ENCODE measurements around the gene PNPLA8. TPM values are rescaled to one million over a fixed set of nuclear protein-coding genes. Genes with fewer than 3 reads are reported as not detected.

PNPLA8 gene
- total and polyA plus RNA-seq, 2 of the 4 experiments (the other 2 are of a cell fraction), result 7.0 to 14.5 TPM

GRCh38 chr7:108455551-108455997 lies 70.4 kb downstream of the PNPLA8 start:
- in situ Hi-C loops (cut with MboI; ENCODE audit: low sequenced_read_pairs) (no loop called here), intact Hi-C loops (cut with micrococcal nuclease) (loop anchor here (2.0 kb wide), 1 partner anchor 41 kb away; no protein-coding TSS in a partner anchor), dilution Hi-C loops (cut with HindIII; ENCODE audit: low sequenced_read_pairs, unreplicated experiment) (no loop called here)
- no peak overlapping the region for H2BK5ac ChIP-seq (ENCODE audit: low read depth, low read length, poor library complexity, severe bottlenecking)
- H2AK5ac ChIP-seq (ENCODE audit: low read depth, low read length), result no peak overlapping the region
- H3K79me1 ChIP-seq (ENCODE audit: low read depth in 1 of 2, low read length in 2 of 2), result no peaks in the 10 kb centered on the region
- H2BK15ac ChIP-seq (ENCODE audit: low read depth, low read length), result no peak overlapping the region
- CTCF ChIA-PET, result interaction anchor here (1.0 kb wide), 1 partner anchor 273 kb away, joined by 3 read pairs; no protein-coding TSS in a partner anchor
- no peaks in the 10 kb centered on the region; the same call in 1 of the 2 replicates for H3K9me1 ChIP-seq (ENCODE audit: insufficient read depth, low read length)
- no peak overlapping the region for H2BK120ac ChIP-seq (ENCODE audit: low read depth, low read length)
- no peak overlapping the region for H2BK20ac ChIP-seq (ENCODE audit: low read depth, low read length)
- H2AFZ ChIP-seq (replicated peaks; ENCODE audit: low read length, poor library complexity), result peak overlapping the region; percentile 79
- H3K4me3 ChIP-seq (ENCODE audit: insufficient read depth, low read depth, low read length), result peak overlapping the region; percentile 43
- H2AK9ac ChIP-seq (replicated peaks; ENCODE audit: low read depth, low read length, poor library complexity), result no peak overlapping the region
- no peak overlapping the region for H4K91ac ChIP-seq (ENCODE audit: insufficient read depth, low read depth, low read length)
- H3K27me3 ChIP-seq (ENCODE audit: control insufficient read depth, insufficient read depth, low read length), result peaks cover 48% of the 10 kb centered on the region
- no peak overlapping the region for H3K14ac ChIP-seq (replicated peaks; ENCODE audit: low read depth, low read length)
- DNase-seq (no peak), ATAC-seq (ENCODE audit: low read depth) (peak; percentile 7)
- H3K4ac ChIP-seq (ENCODE audit: low read depth, low read length), result no peak overlapping the region
- POLR2A ChIA-PET (ENCODE audit: unreplicated experiment), result no interaction called here
- no peak for TF ChIP-seq RCOR1 (IDR thresholded peaks at IDR 0.05; ENCODE audit: insufficient replicate concordance, low read length)
- TF ChIP-seq RAD21 (IDR thresholded peaks at IDR 0.05; ENCODE audit: low read length), result no peak
- no peak for TF ChIP-seq MAFK (IDR thresholded peaks at IDR 0.05; ENCODE audit: low read depth, low read length)
- TF ChIP-seq ELK1 (IDR thresholded peaks at IDR 0.05; ENCODE audit: borderline replicate concordance, low read depth, low read length), result no peak
- TF ChIP-seq SMC3 (IDR thresholded peaks at IDR 0.05; ENCODE audit: low read depth, low read length), result no peak
- no peak for TF ChIP-seq CHD1 (IDR thresholded peaks at IDR 0.05; ENCODE audit: low read depth, low read length)
- no peak for TF ChIP-seq CEBPB (IDR thresholded peaks at IDR 0.05; ENCODE audit: low read depth, low read length)
- no peak for TF ChIP-seq RFX5 (IDR thresholded peaks at IDR 0.05; ENCODE audit: low read depth, low read length)
- no peak for TF ChIP-seq FOS (IDR thresholded peaks at IDR 0.05; ENCODE audit: low read depth, low read length)
- no peak for TF ChIP-seq CTCF (conservative IDR thresholded peaks at IDR 0.05; ENCODE audit: low read depth, low read length)
- no peak for TF ChIP-seq MXI1 (IDR thresholded peaks at IDR 0.05; ENCODE audit: borderline replicate concordance, low read depth, low read length)
- no peak for TF ChIP-seq USF2 (IDR thresholded peaks at IDR 0.05; ENCODE audit: low read depth, low read length)
- no peak for TF ChIP-seq NFE2L2 (IDR thresholded peaks at IDR 0.05; ENCODE audit: low read depth, low read length)
- TF ChIP-seq POLR2A (IDR thresholded peaks at IDR 0.05; ENCODE audit: low read depth, low read length), result no peak
- no peak for TF ChIP-seq MAZ (IDR thresholded peaks at IDR 0.05; ENCODE audit: borderline replicate concordance, low read depth, low read length)
- TF ChIP-seq BHLHE40 (IDR thresholded peaks at IDR 0.05; ENCODE audit: low read depth, low read length), result no peak
- H4K8ac ChIP-seq (ENCODE audit: low read depth in 2 of 2, low read length in 2 of 2), result no peak overlapping the region
- H3K27ac ChIP-seq (ENCODE audit: insufficient read depth, low read length), result no peak overlapping the region
- no peaks in the 10 kb centered on the region for H4K20me1 ChIP-seq (ENCODE audit: insufficient read depth, low read length)
- no peaks in the 10 kb centered on the region for H3K36me3 ChIP-seq (ENCODE audit: control insufficient read depth, insufficient read depth, low read length)
- no peaks in the 10 kb centered on the region; the same call in 1 of the 2 replicates for H3K4me1 ChIP-seq (ENCODE audit: control insufficient read depth, insufficient read depth, low read length)
- 3% methylated on average over 18 of the region's 47 CpGs; no CpG with 5 or more reads in 1 of the 2 experiments for WGBS, 2 experiments (ENCODE audit: extremely low coverage in 2 of 2, insufficient read length in 1 of 2)
- H4K5ac ChIP-seq (ENCODE audit: low read depth, low read length), result no peak overlapping the region
- no TSS peak for BruUV-seq (replicated peaks)
- no peaks in the 10 kb centered on the region for H3K9me3 ChIP-seq (ENCODE audit: control insufficient read depth, insufficient read depth, low read length)
- no peak overlapping the region for H3K23ac ChIP-seq (ENCODE audit: low read depth, low read length)
- peak overlapping the region; percentile 89 for H3K4me2 ChIP-seq (ENCODE audit: low read depth, low read length)
- H3K18ac ChIP-seq (ENCODE audit: low read depth, low read length), result no peak overlapping the region
- H3K56ac ChIP-seq (ENCODE audit: extremely low read depth, insufficient read depth, low read length), result no peak overlapping the region
- no peak overlapping the region for H3K9ac ChIP-seq (ENCODE audit: low read depth, low read length)

Measured in IMR-90 (cell line).